ENCODE measurements around the gene AMDHD2.

Gene AMDHD2

DNA sequence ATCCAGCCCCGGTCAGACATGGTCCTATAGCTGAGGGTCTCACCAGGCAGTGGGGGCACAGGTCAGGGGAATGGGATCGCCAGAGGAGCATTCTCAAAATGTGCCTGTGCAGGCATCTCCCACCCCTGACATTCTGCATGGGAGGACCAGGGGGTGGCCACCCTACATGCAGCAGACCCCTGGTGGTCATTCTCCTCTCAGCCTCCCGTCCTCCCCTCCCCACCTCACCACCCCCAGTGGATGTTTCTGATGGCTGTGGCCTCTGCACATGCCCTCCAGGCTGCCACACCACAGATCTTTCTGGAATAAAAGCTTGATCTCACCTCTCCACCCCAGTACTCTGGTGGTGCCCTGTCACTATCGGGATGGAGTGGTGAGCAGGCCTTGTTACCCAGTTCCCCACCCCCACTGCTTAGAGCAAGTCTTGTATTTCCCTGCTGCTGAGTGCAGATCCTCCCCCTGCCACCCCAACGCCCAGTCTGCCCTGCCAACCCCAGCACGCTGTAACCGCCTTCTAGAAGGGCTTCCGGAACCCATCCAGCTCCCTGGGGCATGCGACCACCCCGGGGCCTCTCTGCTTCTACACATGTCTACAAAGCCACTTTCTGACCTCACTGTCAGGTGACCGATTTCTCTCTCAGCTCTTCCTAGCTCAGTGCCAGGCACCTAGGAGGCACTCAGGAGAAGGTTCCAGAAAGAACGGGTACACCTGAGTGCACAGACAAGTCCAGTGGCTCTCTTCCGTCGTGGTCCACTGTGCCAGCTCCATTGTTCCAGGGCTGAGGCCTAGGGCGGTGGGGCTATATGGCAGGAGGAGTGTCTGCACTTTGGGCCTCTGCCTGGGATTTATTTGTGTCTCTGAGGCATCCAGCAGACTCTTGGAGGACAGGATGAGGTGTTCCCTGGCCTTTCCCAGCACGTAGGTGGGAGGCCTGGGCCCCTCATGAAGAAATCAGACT is 36.0 kb upstream of the AMDHD2 start:
- DNase-seq (ENCODE audit: low read depth, low spot score), result no peak
- no peak overlapping the region for H3K4me3 ChIP-seq (ENCODE audit: low read depth, low read length)
- TF ChIP-seq, protein P1, sequence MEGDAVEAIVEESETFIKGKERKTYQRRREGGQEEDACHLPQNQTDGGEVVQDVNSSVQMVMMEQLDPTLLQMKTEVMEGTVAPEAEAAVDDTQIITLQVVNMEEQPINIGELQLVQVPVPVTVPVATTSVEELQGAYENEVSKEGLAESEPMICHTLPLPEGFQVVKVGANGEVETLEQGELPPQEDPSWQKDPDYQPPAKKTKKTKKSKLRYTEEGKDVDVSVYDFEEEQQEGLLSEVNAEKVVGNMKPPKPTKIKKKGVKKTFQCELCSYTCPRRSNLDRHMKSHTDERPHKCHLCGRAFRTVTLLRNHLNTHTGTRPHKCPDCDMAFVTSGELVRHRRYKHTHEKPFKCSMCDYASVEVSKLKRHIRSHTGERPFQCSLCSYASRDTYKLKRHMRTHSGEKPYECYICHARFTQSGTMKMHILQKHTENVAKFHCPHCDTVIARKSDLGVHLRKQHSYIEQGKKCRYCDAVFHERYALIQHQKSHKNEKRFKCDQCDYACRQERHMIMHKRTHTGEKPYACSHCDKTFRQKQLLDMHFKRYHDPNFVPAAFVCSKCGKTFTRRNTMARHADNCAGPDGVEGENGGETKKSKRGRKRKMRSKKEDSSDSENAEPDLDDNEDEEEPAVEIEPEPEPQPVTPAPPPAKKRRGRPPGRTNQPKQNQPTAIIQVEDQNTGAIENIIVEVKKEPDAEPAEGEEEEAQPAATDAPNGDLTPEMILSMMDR (IDR thresholded peaks at IDR 0.05; ENCODE audit: low read depth, low read length), result no peak
- in situ Hi-C loops (cut with HindIII; ENCODE audit: low sequenced_read_pairs), result no loop called here

DNA sequence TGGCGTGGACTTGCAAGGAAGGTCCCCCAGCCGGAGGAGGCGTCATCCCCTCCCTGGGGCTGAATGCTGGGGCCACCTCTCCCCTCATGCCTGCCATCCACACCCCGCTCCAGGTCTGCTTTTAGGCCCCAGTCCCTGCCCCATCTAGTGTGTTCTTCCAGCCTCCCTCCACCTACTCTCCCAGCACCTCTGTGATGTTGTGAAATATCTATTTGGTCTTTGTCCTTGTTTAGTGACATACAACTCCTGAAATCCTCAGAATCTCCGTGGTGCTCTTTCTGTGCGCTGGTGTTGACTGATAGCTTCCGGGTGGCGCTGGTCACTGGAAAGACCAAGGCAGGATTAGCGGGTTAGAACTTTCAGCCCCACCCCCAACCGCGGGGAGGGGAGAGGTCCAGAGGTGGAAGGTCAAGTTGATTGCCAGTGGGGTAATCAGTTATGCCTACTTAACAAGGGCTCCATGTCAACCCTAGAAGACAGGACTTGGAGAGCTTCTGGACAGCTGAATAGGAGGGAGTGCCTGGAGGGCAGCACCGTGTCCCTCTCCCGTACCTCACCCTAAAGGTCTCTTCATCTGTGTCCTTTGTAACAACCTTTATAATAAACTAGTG is 35.2 kb upstream of the AMDHD2 start:
- no peak for DNase-seq (ENCODE audit: low read depth, low spot score)
- in situ Hi-C loops (cut with HindIII; ENCODE audit: low sequenced_read_pairs), result no loop called here
- TF ChIP-seq, protein P1 (IDR thresholded peaks at IDR 0.05; ENCODE audit: low read depth, low read length), result no peak
- H3K4me3 ChIP-seq (ENCODE audit: low read depth, low read length), result no peak overlapping the region

DNA sequence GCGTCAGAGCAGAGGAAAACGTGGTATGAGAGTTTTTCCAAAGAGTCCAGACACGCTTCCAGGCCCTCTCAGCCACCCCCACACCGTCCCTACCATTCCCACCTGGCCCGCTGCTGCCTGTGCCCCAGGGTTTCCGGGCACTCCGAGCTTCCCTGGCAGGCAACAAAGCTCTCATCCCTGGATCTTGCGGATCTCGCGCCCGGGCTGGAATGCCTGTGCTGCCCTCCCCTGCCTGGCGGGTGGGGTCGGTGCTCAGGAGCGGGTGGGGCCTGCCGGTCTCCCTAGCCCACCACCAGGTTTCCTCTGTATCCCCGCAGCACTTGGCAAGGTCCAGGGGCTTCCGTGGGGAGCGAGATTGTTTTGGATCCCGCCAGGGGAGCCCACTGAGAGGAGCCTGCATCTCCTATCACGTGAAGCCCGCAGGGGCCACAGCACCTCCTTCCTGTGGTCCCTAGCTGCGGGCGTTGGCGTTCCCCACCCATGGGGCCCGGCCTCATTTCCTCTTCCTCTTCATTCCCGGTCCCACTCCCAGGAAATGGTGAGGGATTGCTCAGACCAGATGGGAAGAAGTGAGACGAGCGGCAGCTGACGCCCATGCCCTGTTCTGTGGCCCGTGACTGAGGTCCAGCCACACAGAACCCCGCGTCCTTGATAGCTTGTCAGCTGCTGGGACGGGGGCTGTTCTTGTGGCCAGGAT is 34.2 kb upstream of the AMDHD2 start:
- no peak for DNase-seq (ENCODE audit: low read depth, low spot score)
- H3K4me3 ChIP-seq (ENCODE audit: low read depth, low read length), result no peak overlapping the region
- TF ChIP-seq, protein P1 (IDR thresholded peaks at IDR 0.05; ENCODE audit: low read depth, low read length), result no peak
- in situ Hi-C loops (cut with HindIII; ENCODE audit: low sequenced_read_pairs), result no loop called here

DNA sequence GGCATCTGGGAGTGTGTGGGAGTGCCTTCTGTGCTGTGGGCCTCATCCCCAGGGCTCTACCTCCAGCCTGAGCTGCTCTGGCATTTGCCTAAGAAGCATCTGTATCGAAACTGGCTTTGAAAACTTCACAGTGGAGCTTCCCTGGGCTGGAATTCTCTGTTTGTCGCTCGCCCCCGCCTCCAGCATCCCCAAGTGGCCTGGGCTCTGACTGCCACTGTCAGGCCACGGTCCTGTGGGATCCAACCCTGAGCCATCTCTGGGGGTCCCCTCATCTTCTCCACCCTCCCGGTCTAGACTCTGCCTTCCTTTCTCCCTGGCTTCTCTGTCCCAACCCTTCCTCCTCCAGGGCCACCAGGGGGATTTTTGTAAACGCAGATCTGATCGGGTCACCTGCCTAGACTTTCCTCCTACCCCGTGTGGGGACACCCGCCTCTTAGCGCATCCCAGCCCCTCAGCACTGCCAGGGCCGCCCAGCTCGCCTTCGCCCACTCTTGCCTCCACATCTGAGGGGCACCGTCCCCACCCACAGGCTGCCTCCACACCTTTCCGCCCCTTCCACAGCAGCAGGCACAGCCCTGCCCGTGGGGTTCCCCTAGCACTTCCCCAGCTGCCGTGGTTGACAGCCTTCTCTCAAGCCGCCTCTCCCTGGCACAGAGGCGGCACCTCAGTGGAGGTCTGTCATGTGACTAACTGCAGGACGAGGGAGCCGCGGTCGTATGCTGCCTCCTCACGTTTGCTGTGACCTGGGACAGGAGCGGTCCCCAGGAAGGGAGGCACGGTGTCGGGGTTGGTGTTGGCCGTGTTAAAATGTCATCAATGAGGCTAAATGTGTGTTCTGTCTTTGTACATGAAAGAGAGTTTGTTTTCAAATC is 33.3 kb upstream of the AMDHD2 start:
- in situ Hi-C loops (cut with HindIII; ENCODE audit: low sequenced_read_pairs), result no loop called here
- TF ChIP-seq, protein P1 (IDR thresholded peaks at IDR 0.05; ENCODE audit: low read depth, low read length), result no peak
- no peak overlapping the region for H3K4me3 ChIP-seq (ENCODE audit: low read depth, low read length)
- DNase-seq (ENCODE audit: low read depth, low spot score), result no peak

DNA sequence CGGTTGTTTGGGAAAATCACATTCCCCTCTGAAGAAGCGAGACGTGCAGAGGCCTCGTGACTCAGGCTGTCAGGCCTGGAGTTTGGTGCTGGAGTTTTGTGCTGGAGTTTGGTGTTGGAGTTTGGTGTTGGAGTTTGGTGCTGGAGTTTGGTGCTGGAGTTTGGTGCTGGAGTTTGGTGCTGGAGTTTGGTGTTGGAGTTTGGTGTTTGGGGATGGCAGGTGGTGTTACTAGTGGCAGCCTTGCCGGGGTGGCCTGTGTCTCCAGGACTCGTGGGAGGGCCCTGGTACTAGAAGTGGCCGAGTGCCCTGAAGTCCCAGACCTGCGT is 32.7 kb upstream of the AMDHD2 start:
- no peak for DNase-seq (ENCODE audit: low read depth, low spot score)
- no peak overlapping the region for H3K4me3 ChIP-seq (ENCODE audit: low read depth, low read length)
- TF ChIP-seq, protein P1 (IDR thresholded peaks at IDR 0.05; ENCODE audit: low read depth, low read length), result no peak
- in situ Hi-C loops (cut with HindIII; ENCODE audit: low sequenced_read_pairs), result no loop called here
